Mesendoderm (in vitro differentiated cells): ENCODE data around the gene ZIK1.
A peak's percentile ranks its signal among the peaks of the same experiment; 100 is the strongest.

Experiments
- DNase-seq: peaks from one replicate; pipeline ENCODE4 v3.0.0; 2013
- H2AK5ac ChIP-seq: 2 replicates; pipeline ENCODE4 v1.6.1; 2013; ENCODE audit warnings: low read length, inconsistent platforms
- H2BK120ac ChIP-seq: 2 replicates; pipeline ENCODE4 v1.6.1; 2013; ENCODE audit warnings: low read depth, mild to moderate bottlenecking, low read length, moderate library complexity, mixed read lengths
- H2BK15ac ChIP-seq: replicated peaks from 2 replicates; pipeline ENCODE4 v1.6.1; 2013; ENCODE audit warnings: low read depth, mild to moderate bottlenecking, moderate library complexity
- H2BK5ac ChIP-seq: 2 replicates; pipeline ENCODE4 v1.6.1; 2013; ENCODE audit warnings: low read length, inconsistent platforms
- H3K18ac ChIP-seq: 2 replicates; pipeline ENCODE4 v1.6.1; 2013; ENCODE audit warnings: mild to moderate bottlenecking, low read length, mixed read lengths
- H3K23ac ChIP-seq: one replicate; pipeline ENCODE4 v1.6.1; 2013; ENCODE audit warnings: low read length
- H3K27ac ChIP-seq: 2 replicates; pipeline ENCODE4 v1.5.1; 2013; ENCODE audit warnings: low read depth, mild to moderate bottlenecking, inconsistent platforms, low read length, moderate library complexity
- H3K27me3 ChIP-seq: 2 replicates; pipeline ENCODE4 v1.6.1; 2013; ENCODE audit warnings: low read length, control low read depth, mild to moderate bottlenecking, inconsistent platforms; ENCODE audit not compliant: insufficient read depth, poor library complexity
- H3K36me3 ChIP-seq: 2 replicates; pipeline ENCODE4 v1.6.1; 2013; ENCODE audit warnings: low read length, inconsistent platforms; ENCODE audit not compliant: control insufficient read depth, insufficient read depth
- H3K4ac ChIP-seq: one replicate; pipeline ENCODE4 v1.6.1; 2013; ENCODE audit warnings: low read depth, mild to moderate bottlenecking, low read length, moderate library complexity
- H3K4me1 ChIP-seq: 2 replicates; pipeline ENCODE4 v1.6.1; 2013; ENCODE audit warnings: low read depth, low read length, inconsistent platforms; ENCODE audit not compliant: control insufficient read depth
- H3K4me2 ChIP-seq: 2 replicates; pipeline ENCODE4 v1.6.1; 2013; ENCODE audit warnings: low read length
- H3K4me3 ChIP-seq: 2 replicates; pipeline ENCODE4 v1.5.1; 2013; ENCODE audit warnings: mild to moderate bottlenecking, low read length
- H3K56ac ChIP-seq: one replicate; pipeline ENCODE4 v1.6.1; 2013; ENCODE audit warnings: low read length
- H3K79me1 ChIP-seq: 2 replicates; pipeline ENCODE4 v1.6.1; 2013; ENCODE audit warnings: low read length, inconsistent platforms
- H3K79me2 ChIP-seq: 2 replicates; pipeline ENCODE4 v1.6.1; 2013; ENCODE audit warnings: mild to moderate bottlenecking, low read length; ENCODE audit not compliant: control insufficient read depth, insufficient read depth
- H3K9ac ChIP-seq: 2 replicates; pipeline ENCODE4 v1.6.1; 2013; ENCODE audit warnings: low read length, inconsistent platforms
- H4K5ac ChIP-seq: one replicate; pipeline ENCODE4 v1.6.1; 2013; ENCODE audit warnings: low read length
- H4K8ac ChIP-seq: one replicate; pipeline ENCODE4 v1.6.1; 2013; ENCODE audit warnings: low read depth, mild to moderate bottlenecking, control low read depth, low read length, moderate library complexity
- WGBS: extraction: QIAGEN DNeasy Blood & Tissue Kit; methylation state at CpG from one replicate; pipeline ENCODE4 v1.1.7; 2013; ENCODE audit warnings: low lambda C conversion rate, missing lambda C conversion rate; ENCODE audit not compliant: insufficient coverage; ENCODE audit errors: extremely low coverage; 5-methylcytosine and 5-hydroxymethylcytosine counted together

Gene ZIK1

GRCh38 chr19:57558525-57558924 is 25.4 kb upstream of the ZIK1 start:
- peak overlapping the region; percentile 97 for H3K56ac ChIP-seq
- H3K4ac ChIP-seq, result no peak overlapping the region
- H3K9ac ChIP-seq, result peak overlapping the region; percentile 96
- H2BK5ac ChIP-seq, result no peak overlapping the region
- H2BK120ac ChIP-seq, result no peak overlapping the region
- peaks cover 12% of the 10 kb centered on the region for H3K79me1 ChIP-seq
- no peak overlapping the region for H3K18ac ChIP-seq
- H3K4me3 ChIP-seq, result peak overlapping the region; percentile 97
- H2AK5ac ChIP-seq, result no peak overlapping the region
- DNase-seq, result peak; percentile 51
- no peak overlapping the region for H4K5ac ChIP-seq
- H3K27me3 ChIP-seq, result no peaks in the 10 kb centered on the region
- no peak overlapping the region for H3K27ac ChIP-seq
- H3K79me2 ChIP-seq, result peaks cover 7% of the 10 kb centered on the region
- peak overlapping the region; percentile 47 for H3K4me2 ChIP-seq
- peaks cover 4% of the 10 kb centered on the region for H3K4me1 ChIP-seq
- H3K36me3 ChIP-seq, result no peaks in the 10 kb centered on the region
- no CpG with 5 or more reads among the region's 6 CpGs for WGBS
- no peak overlapping the region for H2BK15ac ChIP-seq
- no peak overlapping the region for H3K23ac ChIP-seq
- no peak overlapping the region for H4K8ac ChIP-seq

GRCh38 chr19:57559008-57559403 is 24.9 kb upstream of the ZIK1 start:
- H3K23ac ChIP-seq, result peak overlapping the region; percentile 57
- H3K79me2 ChIP-seq, result peaks cover 7% of the 10 kb centered on the region
- WGBS, result no CpG with 5 or more reads among the region's 22 CpGs
- H3K27me3 ChIP-seq, result no peaks in the 10 kb centered on the region
- no peak overlapping the region for H2BK5ac ChIP-seq
- no peak overlapping the region for H2BK120ac ChIP-seq
- H2BK15ac ChIP-seq, result no peak overlapping the region
- no peak overlapping the region for H2AK5ac ChIP-seq
- peak overlapping the region; percentile 97 for H3K56ac ChIP-seq
- H3K9ac ChIP-seq, result peak overlapping the region; percentile 96
- peak; percentile 56 for DNase-seq
- H3K27ac ChIP-seq, result no peak overlapping the region
- H3K18ac ChIP-seq, result no peak overlapping the region
- H3K4ac ChIP-seq, result no peak overlapping the region
- no peak overlapping the region for H4K8ac ChIP-seq
- H3K79me1 ChIP-seq, result peaks cover 12% of the 10 kb centered on the region
- H4K5ac ChIP-seq, result no peak overlapping the region
- peaks cover 4% of the 10 kb centered on the region for H3K4me1 ChIP-seq
- H3K4me2 ChIP-seq, result peak overlapping the region; percentile 47
- H3K4me3 ChIP-seq, result peak overlapping the region; percentile 97
- no peaks in the 10 kb centered on the region for H3K36me3 ChIP-seq

- Histone ChIP-seq H3K79me2 (peaks cover 7% of the 10 kb centered on the region), H3K4me3 (peak within 1 kb of the TSS; percentile 97), H2BK120ac (no peak within 1 kb of the TSS), H4K5ac (no peak within 1 kb of the TSS), H3K4ac (no peak within 1 kb of the TSS), H2BK5ac (no peak within 1 kb of the TSS), H3K27ac (no peak within 1 kb of the TSS), H2AK5ac (no peak within 1 kb of the TSS), H3K23ac (peak within 1 kb of the TSS; percentile 57), H4K8ac (no peak within 1 kb of the TSS), H3K79me1 (peaks cover 12% of the 10 kb centered on the region), H2BK15ac (no peak within 1 kb of the TSS), H3K27me3 (no peaks in the 10 kb centered on the region), H3K36me3 (no peaks in the 10 kb centered on the region), H3K18ac (no peak within 1 kb of the TSS), H3K9ac (peak within 1 kb of the TSS; percentile 96), H3K56ac (peak within 1 kb of the TSS; percentile 97), H3K4me2 (peak within 1 kb of the TSS; percentile 47), H3K4me1 (peaks cover 4% of the 10 kb centered on the region)
- DNase-seq, result peak; percentile 87
- whole genome bisulfite sequencing, result no CpG with 5 or more reads among the region's 56 CpGs
Observed at GRCh38 chr19:57559404-57560025, 24.4 kb upstream of the ZIK1 start, which contains the start of gene ZNF550. ZNF550 (minus strand) TSS chr19:57559863; CDS start chr19:57559682, 181 bp downstream.

GRCh38 chr19:57560049-57560491 is 23.9 kb upstream of the ZIK1 start:
- no CpG with 5 or more reads among the region's 23 CpGs for WGBS
- H2BK120ac ChIP-seq, result no peak overlapping the region
- no peaks in the 10 kb centered on the region for H3K36me3 ChIP-seq
- H3K4ac ChIP-seq, result no peak overlapping the region
- no peak for DNase-seq
- no peak overlapping the region for H3K27ac ChIP-seq
- no peak overlapping the region for H4K8ac ChIP-seq
- no peak overlapping the region for H3K23ac ChIP-seq
- no peaks in the 10 kb centered on the region for H3K27me3 ChIP-seq
- no peak overlapping the region for H4K5ac ChIP-seq
- no peak overlapping the region for H2BK15ac ChIP-seq
- peaks cover 12% of the 10 kb centered on the region for H3K79me1 ChIP-seq
- H3K9ac ChIP-seq, result no peak overlapping the region
- no peak overlapping the region for H2BK5ac ChIP-seq
- H3K56ac ChIP-seq, result no peak overlapping the region
- no peak overlapping the region for H3K4me3 ChIP-seq
- H2AK5ac ChIP-seq, result no peak overlapping the region
- no peak overlapping the region for H3K4me2 ChIP-seq
- peaks cover 4% of the 10 kb centered on the region for H3K4me1 ChIP-seq
- peaks cover 7% of the 10 kb centered on the region for H3K79me2 ChIP-seq
- H3K18ac ChIP-seq, result no peak overlapping the region

DNA sequence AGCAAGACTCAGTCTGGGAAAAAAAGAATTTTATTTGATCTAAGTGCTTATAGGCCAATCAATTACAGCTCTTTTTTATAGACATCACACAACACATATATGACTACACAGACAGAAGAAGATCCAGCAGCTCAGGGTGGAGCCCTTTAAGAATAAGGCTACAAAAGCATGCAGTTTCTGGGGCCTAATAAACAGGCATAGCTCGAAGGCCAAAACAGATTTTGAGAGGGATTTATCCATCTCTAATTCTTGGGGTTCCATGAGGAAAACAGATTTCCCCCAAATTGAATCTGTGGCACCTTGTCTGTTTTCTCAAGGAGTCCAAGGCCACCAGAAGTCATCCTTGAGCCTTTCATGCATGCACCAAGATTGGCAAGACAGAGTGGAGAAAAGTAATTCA is 20.4 kb upstream of the ZIK1 start:
- Histone ChIP-seq H3K4me1 (peaks cover 3% of the 10 kb centered on the region), H3K4me3 (no peak overlapping the region), H2BK120ac (no peak overlapping the region), H3K9ac (no peak overlapping the region), H2BK5ac (no peak overlapping the region), H3K4me2 (no peak overlapping the region), H3K79me2 (peaks cover 4% of the 10 kb centered on the region), H3K27me3 (no peaks in the 10 kb centered on the region), H3K79me1 (peaks cover 7% of the 10 kb centered on the region), H2BK15ac (no peak overlapping the region), H4K8ac (no peak overlapping the region), H3K23ac (no peak overlapping the region), H3K36me3 (no peaks in the 10 kb centered on the region), H2AK5ac (no peak overlapping the region), H4K5ac (no peak overlapping the region), H3K18ac (no peak overlapping the region), H3K4ac (no peak overlapping the region), H3K27ac (no peak overlapping the region), H3K56ac (no peak overlapping the region)
- no CpG with 5 or more reads among the region's 1 CpG for WGBS
- no peak for DNase-seq
